Smooth muscle cell of the umbilical artery (primary cell): ENCODE measurements around the gene NOC3L. TPM values are rescaled to one million over a fixed set of nuclear protein-coding genes. Genes with fewer than 3 reads are reported as not detected.

Source experiments
- total RNA-seq: library from RNA; depleted of rRNA; stranded (reverse); fragments of >200 nt; gene quantifications from 2 replicates; pipeline ENCODE4 v1.2.3, GENCODE V29; 2014

The NOC3L gene
- 39.2 and 53.4 TPM in 2 replicates for total RNA-seq

GRCh38 chr10:94362360-94363250 is at the start of gene NOC3L:
Gene NOC3L (minus strand): TSS chr10:94362939. CDS start chr10:94362838, 101 bp downstream.

GRCh38 chr10:94402204-94402842 is 39.6 kb upstream of the NOC3L start, which contains the start of gene TBC1D12:
Gene TBC1D12 (plus strand): TSS chr10:94402541. CDS start chr10:94402614, 73 bp downstream.

Other genes starting within 250 kb of the NOC3L start
- gene TBC1D12, start 39.6 kb upstream of the NOC3L start, total RNA-seq, result 11.0 and 12.4 TPM in 2 replicates
- gene HELLS, start 182.8 kb upstream of the NOC3L start, total RNA-seq, result 6.5 and 32.6 TPM in 2 replicates